Activated T-cell treated with anti-CD3 and anti-CD28 coated beads, Interleukin-2, amount 50 U/mL, for 1 hour (primary cell): ENCODE results near the gene MRPS33.
"Not testable (repeated sequence)": the region's sequence is repeated elsewhere in the genome, so short reads cannot be mapped to it uniquely, and the experiment has no call there.

Source experiments
- DNase-seq: peaks from one replicate; pipeline ENCODE4 v3.0.0-alpha.2; 2020

The MRPS33 gene

DNA sequence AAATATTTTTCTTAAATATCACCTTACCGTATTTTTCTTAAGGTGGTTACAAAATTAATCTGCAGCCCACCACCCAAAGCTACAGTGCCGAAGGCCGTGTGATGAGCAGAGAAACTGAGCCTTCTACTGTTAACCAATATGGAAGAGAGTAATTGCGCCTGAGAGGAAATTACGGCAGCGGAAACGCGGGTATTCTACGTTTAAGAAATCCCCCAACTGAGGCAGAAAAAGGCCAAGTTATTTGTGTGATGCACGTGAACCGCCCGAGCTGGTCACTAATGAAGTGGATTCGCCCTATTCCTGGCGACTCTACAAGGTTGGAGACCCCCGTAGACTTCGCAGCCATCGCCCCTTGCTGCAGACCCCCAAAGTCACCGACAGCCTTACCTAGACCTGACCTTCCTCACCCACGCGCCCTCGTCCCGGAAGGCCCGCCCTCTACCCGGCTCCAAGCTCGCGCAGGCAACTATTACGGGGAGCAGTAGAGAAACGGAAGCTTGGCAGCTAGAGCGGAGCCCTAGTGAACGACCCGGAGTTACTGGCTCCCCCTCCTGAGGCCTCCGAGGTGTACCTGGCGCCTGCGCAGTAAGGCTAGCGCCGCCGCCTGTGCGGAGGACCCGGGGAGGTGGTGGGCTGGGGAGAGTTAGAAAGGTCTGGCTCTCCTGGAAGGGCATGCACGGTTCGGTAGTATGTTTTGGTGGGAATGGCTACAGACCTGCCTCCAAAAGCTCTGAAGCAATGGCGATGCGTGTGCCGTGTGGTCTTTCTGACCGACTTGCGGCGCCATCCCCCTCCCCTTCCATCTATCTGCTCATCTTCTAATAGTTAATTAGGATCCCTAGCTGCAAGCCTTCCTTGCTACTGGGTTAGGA lies at the start of gene MRPS33:
Gene MRPS33 (minus strand): TSS at position 429 of the 872 bp plus-strand sequence. CDS start 4,319 bp downstream, outside the sequence.
- peak; percentile 91 for DNase-seq

DNA sequence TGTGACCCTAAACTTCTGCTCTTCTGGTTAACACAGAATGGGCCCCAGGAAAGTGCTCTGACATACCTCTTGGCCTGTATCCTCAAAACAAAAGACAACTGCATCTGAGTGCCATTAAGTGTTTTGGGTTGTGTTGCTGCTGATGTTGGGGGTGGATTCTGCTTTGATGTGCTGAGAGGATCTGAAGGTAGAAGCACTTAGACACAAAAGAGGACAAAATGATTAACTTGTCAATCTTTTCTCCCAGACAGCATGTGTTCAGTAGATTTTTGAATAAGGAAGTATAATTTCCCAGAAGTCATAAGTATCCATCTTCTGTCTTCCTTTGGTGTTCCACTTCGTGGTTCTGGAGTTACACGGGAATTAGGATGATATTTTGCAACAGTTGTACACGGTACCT lies 43.0 kb upstream of the MRPS33 start:
- DNase-seq: no peak

DNA sequence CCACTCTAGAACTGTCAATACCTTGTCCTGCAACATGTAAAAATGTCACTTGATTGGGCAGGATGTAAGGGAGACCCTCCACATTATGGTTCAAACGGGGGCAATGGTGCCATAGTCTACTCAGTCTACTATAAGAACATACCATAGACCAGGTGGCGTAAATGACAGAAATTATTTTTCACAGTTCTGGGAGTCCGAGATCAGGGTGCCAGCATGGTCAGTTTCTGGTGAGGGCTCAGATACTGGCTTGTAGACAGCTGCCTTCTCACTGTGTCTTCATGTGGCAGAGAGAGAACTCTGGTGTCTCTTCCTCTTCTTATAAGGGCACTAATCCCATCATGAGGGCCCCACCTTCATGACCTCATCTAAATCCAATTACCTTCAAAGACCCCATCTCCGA lies 40.4 kb upstream of the MRPS33 start:
- DNase-seq: no peak

DNA sequence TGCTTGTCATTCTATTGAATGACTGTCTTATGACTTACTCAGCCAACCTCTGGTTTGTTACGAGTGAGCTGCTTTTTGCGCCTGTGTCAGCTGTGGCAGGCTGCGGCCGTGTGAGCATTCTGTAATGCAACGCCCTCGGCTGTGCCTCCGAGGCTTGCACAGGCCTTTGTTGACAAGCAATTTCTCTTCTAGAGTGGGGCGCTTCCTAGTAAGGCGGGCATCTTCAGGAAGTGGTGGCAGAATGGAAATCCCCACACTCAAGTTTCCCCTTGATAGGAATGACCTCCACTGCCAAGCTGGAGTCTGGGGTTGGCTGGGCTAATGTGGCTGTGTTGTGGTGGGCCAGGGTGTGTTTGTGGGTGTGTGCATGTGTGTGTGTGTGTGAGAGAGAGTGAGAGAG lies 38.9 kb upstream of the MRPS33 start:
- peak; percentile 51 for DNase-seq

DNA sequence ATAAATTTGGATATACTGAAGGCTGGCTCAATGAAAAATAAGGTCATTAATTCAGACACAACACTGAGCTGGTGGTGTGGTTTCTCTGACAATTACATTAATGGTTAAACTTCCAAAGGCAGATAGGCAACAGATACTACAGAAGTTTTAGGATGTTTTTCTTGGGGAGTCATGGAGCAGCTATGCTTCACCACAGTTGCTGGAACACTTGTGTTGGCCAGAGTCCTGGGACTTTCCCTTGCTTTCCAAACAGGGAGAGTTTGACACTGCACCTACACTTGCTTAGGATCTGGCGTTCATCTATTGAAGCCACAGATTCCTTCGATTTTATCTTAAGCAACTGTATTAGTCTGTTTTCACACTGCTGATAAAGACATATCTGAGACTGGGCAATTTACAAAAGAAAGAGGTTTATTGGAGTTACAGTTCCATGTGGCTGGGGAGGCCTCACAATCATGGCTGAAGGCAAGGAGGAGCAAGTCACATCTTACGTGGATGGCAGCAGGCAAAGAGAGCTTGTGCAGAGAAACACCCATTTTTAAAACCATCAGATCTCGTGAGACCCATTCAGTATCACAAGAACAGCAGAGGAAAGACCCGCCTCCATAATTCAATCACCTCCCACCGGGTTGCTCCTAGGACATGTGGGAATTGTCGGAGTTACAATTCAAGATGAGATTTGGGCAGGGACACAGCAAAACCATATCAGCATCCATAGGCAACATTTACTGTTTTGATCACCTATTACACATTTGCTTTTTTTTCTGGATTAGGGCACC lies 31.3 kb upstream of the MRPS33 start:
- DNase-seq: no peak

DNA sequence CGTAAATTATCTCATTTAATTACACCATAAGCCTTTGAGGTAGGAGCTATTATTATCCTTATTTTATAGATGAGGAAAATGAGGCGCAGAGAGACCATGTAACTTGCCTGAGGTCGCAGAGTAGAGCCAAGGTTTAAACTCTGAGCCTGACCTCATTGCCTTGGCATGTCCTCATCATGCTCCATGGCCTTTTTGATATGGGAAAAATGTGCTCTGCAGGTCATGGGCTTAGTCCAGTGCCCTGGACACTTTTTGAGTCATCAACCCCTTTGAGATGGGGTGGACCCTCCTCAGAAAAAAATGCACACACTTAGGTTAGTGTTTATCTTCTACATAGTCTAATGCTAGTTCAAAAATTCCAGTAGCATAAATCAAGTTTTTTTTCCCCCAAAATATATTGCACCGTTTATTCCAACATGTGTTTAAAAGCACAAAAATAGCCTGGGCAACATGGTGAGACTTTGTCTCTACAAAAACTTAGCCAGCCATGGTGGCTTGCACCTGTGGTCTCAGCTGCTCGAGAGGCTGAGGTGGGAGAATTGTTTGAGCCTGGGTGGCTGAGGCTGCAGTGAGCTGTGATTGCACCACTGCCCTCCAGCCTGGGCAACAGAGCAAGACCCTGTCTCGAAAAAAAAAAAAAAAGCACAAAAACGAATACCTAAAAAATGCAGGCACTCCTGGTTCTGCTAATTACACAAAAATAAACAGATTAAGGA lies 30.5 kb upstream of the MRPS33 start:
- DNase-seq: no peak

DNA sequence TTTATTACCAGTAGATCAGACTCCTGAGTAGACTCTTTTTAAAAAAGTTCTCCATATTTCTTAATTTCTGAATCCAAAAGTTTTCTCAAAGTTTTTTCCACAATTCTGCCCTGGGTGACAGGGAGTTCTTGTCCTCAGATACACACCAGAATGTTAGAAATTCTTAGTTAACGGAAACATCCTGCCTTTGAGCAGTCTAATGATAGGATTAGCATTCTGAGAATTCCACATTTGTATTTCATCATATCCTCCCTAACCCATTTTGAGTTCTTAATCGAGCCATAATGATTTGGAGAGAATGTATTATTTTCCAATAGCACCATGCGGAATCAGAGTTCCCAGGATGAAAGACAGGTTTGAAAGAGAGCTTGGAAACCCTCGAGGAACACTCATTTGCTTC lies 28.9 kb upstream of the MRPS33 start:
- DNase-seq: no peak

DNA sequence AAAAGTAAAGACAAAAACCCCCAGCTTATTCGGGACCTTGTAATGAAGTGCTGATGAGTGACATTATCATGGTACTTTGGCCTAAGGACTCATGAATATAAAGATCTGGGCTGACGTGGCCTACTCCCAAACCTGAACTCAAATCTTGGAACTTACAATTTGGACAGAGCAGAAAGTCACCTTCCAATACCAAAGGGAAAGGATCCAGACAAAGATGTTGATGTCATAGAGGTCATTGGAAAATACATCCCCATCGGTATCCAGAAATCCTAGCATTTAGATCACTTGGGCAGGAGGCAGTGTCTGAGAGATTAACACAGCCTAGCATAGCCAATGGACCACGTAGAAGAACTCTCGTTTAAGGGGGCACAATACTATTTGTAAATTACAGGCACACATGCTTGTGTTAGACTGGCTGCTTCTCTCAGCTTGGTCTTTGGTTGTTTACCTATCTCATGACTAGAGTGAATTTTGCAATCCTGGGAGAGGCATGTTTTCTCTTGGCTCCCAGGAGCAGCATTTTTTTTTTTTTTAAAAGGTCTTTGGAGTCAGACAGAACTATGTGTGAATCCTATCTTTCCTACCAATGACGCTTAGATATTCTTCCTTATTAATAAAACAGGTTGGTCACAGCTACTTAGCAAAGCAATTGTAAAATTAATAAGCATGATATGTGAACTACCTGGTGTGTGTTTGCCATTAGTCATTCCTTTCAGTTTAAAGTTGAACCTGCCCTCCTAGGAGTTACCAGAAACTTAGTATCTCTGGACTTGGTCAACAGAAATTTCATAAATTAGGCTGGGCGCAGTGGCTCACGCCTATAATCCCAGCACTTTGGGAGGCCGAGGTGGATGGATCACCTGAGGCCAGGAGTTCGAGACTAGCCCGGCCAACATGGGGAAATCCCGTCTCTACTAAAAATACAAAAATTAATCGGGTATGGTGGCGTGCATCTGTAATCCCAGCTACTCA lies 27.8 kb upstream of the MRPS33 start:
- no peak for DNase-seq

DNA sequence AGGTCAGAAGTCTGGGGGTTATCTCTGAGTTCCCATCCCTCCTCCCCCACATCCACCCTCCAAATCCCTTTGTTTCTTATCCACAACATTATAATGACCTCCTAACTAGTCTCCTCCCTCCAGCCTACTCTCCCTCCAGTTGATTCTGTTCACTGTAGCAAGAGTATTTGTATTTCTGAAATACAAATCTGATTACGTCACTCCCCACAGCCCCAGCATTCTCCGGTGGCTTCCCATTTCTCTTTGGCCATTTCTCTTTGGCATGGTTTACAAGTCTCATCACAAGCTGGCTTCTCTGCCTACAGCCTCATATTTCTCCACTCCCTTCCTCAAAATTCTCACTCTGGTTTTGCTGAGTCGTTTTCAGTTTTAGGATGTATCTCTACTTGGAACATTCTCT lies 24.6 kb upstream of the MRPS33 start:
- DNase-seq: no peak

DNA sequence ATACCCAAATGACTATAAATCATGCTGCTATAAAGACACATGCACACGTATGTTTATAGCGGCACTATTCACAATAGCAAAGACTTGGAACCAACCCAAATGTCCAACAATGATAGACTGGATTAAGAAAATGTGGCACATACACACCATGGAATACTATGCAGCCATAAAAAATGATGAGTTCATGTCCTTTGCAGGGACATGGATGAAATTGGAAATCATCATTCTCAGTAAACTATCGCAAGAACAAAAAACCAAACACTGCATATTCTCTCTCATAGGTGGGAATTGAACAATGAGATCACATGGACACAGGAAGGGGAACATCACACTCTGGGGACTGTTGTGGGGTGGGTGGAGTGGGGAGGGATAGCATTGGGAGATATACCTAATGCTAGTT lies 23.3 kb upstream of the MRPS33 start:
- not testable (repeated sequence) for DNase-seq

DNA sequence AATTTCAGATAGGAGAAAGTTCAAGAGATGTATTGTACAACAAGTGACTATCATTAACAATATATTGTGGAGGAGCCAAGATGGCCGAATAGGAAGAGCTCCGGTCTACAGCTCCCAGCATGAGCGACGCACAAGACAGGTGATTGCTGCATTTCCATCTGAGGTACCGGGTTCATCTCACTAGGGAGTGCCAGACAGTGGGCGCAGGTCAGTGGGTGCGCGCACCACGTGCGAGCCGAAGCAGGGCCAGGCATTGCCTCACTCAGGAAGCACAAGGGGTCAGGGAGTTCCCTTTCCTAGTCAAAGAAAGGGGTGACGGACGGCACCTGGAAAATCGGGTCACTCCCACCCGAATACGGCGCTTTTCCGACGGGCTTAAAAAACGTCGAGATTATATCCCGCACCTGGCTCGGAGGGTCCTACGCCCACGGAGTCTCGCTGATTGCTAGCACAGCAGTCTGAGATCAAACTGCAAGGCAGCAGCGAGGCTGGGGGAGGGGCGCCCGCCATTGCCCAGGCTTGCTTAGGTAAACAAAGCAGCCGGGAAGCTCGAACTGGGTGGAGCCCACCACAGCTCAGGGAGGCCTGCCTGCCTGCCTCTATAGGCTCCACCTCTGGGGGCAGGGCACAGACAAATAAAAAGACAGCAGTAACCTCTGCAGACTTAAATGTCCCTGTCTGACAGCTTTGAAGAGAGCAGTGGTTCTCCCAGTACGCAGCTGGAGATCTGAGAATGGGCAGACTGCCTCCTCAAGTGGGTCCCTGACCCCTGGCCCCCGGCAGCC lies 18.0 kb upstream of the MRPS33 start:
- not testable (repeated sequence) for DNase-seq

DNA sequence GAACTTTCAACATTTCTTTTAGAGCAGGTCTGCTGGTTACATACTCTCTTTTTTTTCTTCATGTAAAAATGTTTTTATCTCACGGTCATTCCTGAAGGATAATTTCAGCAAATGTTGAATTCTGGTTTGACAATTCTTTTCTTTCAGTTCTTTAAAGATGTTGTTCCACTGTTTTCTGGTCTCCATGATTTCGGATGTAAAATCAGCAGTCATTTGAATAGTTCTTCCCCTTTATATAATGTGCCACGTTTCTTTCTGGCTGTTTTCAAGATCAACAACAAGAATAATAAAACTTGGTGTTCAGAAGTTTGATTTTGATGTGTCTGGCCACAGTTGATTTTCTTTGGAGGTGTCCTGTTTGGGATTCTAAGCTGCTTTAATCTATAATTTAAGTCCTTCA lies 14.0 kb upstream of the MRPS33 start:
- DNase-seq: no peak

DNA sequence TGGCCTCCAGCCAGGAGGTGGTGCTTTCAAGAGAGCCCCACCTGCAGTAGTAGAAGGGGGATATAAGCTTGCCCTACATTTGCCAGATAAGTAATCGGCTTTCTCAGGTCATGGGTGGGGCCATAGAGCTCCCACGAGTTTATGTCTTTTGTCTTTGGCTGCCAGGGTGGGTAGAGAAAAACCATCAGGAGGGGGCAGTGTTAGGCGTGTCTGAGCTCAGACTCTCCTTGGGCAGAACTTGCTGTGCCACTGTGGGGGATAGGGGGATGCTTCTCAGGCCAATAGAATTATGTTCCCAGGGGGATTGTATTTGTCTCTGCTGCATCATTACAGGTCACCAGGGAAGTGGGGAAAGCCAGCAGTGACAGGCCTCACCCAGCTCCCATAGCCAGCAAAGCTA lies 12.3 kb upstream of the MRPS33 start:
- no peak for DNase-seq

DNA sequence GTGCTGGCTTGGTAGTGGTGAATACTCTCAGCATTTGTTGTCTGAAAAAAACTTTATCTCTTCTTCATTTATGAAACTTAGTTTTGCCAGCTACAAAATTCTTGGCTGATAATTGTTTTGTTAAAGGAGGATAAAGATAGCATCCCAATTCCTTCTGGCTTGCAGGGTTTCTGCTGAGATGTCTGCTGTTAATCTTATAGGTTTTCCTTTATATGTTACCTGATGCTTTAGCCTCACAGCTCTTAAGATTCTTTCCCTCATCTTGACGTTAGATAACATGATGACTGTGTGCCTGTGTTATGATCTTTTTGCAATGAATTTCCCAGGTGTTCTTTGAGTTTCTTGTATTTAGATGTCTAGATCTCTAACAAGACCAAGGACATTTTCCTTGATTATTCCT lies 9.9 kb upstream of the MRPS33 start:
- DNase-seq: no peak

DNA sequence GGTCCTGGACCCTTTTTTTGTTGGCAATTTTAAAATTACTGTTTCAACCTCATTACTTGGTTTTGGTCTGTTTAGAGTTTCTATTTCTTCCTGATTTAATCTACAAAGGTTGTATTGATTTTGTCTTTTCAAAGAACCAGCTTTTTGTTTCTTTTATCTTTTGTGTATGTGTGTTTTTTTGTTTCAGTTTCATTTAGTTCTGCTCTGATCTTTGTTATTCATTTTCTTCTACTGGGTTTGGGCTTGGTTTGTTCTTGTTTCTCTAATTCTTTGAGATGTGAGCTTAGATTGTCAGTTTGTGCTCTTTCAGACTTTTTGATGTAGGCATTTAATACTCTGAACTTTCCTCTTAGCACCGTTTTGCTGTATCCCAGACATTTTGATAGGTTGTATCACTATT lies 8.5 kb upstream of the MRPS33 start:
- no peak for DNase-seq

DNA sequence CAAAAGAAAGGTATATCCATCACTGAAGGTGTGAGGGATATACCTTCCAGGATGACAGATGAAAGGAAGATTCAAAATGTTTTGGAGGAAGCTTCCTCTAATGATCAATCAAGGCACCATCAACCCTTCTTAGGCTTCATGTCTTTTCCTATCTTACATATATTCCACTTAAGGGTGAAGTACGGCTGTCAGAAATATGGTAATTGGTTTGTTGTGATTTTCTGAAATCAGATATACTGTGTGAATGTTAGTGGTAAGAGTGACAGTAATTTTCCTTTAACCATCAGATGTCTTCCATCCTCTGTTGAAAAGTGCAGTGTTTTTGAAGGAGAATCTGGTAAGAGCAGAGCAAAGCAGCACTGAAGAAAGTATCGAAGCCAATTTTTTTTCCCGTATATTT lies 2.8 kb upstream of the MRPS33 start:
- DNase-seq: no peak

DNA sequence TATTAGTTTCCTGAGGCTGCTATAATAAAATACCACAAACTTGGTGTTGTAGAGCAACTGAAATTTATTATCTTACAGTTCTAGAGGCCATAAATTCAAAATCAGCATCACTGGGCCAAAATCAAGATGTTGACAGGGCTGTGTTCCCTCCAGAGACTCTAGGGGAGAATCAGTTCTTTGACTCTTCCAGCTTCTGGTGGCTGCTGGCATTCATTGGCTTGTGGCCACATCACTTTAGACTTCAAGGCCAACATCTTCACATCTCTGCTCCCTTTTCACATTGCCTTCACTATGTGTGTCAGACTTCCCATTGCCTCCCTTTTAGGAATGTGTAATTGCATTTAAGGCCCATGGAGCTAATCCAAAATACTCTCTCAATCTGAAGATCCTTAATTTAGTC lies 1.6 kb upstream of the MRPS33 start:
- no peak for DNase-seq

DNA sequence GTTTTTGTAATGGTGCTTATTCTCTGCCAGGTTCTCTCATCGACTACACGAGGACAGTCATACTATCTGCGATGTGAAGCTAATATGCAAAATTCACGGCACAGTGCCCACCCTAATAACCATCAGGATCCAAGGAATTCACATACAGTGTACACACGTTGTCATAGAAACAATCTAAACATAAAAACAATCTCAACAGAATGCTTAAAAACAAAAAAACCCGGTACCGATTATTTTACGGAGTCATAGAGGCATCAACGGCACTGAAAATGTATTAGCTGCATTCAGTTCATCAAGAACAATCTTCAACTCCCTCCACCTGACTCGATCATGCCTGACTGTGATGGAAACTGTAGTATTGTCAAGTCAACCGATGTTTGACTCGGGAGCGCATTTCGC lies 628 bp downstream of the MRPS33 start:
- no peak for DNase-seq

DNA sequence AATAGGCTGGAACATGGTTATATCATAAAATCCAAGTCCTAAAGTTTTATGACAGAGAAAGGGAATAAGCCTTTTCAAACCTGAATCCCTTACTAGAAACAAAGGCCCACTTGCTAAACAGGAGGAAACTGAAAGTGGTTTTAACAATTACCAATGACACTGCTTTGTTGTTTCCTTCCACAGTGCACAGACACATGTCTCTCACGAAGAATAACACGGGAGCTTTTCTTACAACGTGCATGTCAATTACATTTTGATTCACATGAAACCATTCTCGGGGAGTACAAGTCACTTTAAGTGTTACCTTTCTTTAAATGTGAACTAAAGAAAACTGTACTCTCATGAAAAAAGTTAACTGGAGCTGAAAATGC lies 1.4 kb downstream of the MRPS33 start:
- DNase-seq: no peak

DNA sequence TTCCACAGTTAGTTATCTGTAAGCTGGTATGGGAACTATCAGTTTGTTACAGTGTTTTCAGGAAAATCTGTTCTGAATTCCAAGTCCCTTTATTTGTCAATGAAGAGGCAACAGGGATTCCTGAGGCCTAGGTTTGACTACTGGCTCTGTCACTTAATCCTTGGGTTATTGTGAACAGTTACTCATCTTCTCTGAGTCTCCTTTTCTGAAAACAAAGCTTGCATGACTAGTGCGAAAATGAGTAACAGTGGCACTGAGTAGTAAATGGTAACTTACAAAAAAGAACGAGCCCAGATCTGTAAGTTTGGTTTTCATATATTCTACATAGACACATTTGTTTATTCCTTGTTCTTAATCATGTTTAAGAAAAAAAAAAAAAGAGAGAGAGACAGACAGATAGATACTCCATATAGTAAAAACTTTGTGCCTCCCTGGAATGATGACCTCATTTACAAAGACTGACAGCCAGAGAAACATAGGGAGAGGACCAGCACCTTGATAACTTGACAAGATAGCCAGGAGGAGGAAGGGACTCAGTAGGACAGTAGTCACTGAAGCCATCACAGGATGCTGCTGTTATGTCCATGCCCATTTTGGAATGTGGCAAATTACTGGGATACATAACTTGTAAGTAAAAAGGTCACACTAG lies 1.9 kb downstream of the MRPS33 start:
- no peak for DNase-seq
